Natural killer cell (primary cell): ENCODE measurements around the gene ZNF682. TPM values are rescaled to one million over a fixed set of nuclear protein-coding genes. Genes with fewer than 3 reads are reported as not detected.
"Not testable (repeated sequence)": the region's sequence is repeated elsewhere in the genome, so short reads cannot be mapped to it uniquely, and the experiment has no call there.

Experiments used
- ATAC-seq, 3 donors: fragments of 150-1000 bp in 2 of 3; fragments of 200-7000 bp in 1 of 3; cut with Tn5 transposase; 1 replicate in 1 of 3; 2 replicates in 2 of 3; pipeline ENCODE4 v1.10.0; 2021; ENCODE audit warnings: mild to moderate bottlenecking in 2 of 3, moderate library complexity in 2 of 3
- DNase-seq, 2 donors: peaks; one replicate each; pipeline versions ENCODE4 v3.0.0 to v3.0.0-alpha.2; 2013 to 2021; ENCODE audit warnings: mixed read lengths in 1 of 2
- H3K27ac ChIP-seq: one replicate; pipeline ENCODE4 v1.5.1; 2013; ENCODE audit warnings: mild to moderate bottlenecking, low read length
- H3K27me3 ChIP-seq: one replicate; pipeline ENCODE4 v1.6.1; 2013; ENCODE audit warnings: low read length; ENCODE audit not compliant: control insufficient read depth, insufficient read depth
- H3K36me3 ChIP-seq: one replicate; pipeline ENCODE4 v1.6.1; 2013; ENCODE audit warnings: low read length; ENCODE audit not compliant: control insufficient read depth, insufficient read depth
- H3K4me1 ChIP-seq: one replicate; pipeline ENCODE4 v1.6.1; 2013; ENCODE audit warnings: low read length; ENCODE audit not compliant: control insufficient read depth, insufficient read depth
- H3K4me3 ChIP-seq: one replicate; pipeline ENCODE4 v1.5.1; 2013; ENCODE audit warnings: low read length
- H3K9me3 ChIP-seq: one replicate; pipeline ENCODE4 v1.6.1; 2013; ENCODE audit warnings: low read length; ENCODE audit not compliant: control insufficient read depth, insufficient read depth
- H3K27ac Mint-ChIP-seq, 2 donors: one replicate each; pipeline ENCODE4 v1.8.0; 2022; ENCODE audit warnings: mild to moderate bottlenecking in 2 of 2, mixed read lengths in 2 of 2, moderate library complexity in 1 of 2
- H3K27me3 Mint-ChIP-seq, 2 donors: one replicate each; pipeline ENCODE4 v1.8.0; 2022; ENCODE audit warnings: low read depth in 2 of 2, mixed read lengths in 2 of 2
- H3K36me3 Mint-ChIP-seq: one replicate; pipeline ENCODE4 v1.8.0; 2022; ENCODE audit warnings: mixed read lengths
- H3K4me1 Mint-ChIP-seq, 2 donors: one replicate each; pipeline ENCODE4 v1.8.0; 2022; ENCODE audit warnings: mixed read lengths in 2 of 2
- H3K4me3 Mint-ChIP-seq: one replicate; pipeline ENCODE4 v1.8.0; 2022; ENCODE audit warnings: mild to moderate bottlenecking, moderate library complexity, mixed read lengths
- H3K9me3 Mint-ChIP-seq, 2 donors: one replicate each; pipeline ENCODE4 v1.8.0; 2022; ENCODE audit warnings: mixed read lengths in 2 of 2
- CTCF ChIP-seq: fragments of 200-600 bp; IDR thresholded peaks from one replicate; pipeline ENCODE4 v1.8.0; 2022; ENCODE audit warnings: antibody characterized with exemption
- WGBS: methylation state at CpG from one replicate; pipeline ENCODE4 v1.1.7; 2013; ENCODE audit warnings: missing lambda C conversion rate; ENCODE audit not compliant: insufficient coverage; 5-methylcytosine and 5-hydroxymethylcytosine counted together
- intact Hi-C: fragments of 100-400 bp; cut with micrococcal nuclease; formaldehyde crosslinking; loops from one replicate; pipeline ENCODE4 v1.14.2; 2022
- total RNA-seq, 4 donors: library from RNA; stranded (reverse); fragments of 120-200 nt in 1 of 4; gene quantifications; one replicate each; pipeline versions ENCODE4 v1.2.3 to v1.2.4, GENCODE V29; 2013 to 2022

Gene ZNF682
- total RNA-seq, 3 donors from 2014 or later (not counting 1 experiment from before 2014, with no cell fraction given) = 9.6 to 16.1 (median 13.4) TPM

GRCh38 chr19:20066861-20067260 lies 27.6 kb upstream of the ZNF682 start:
- Mint-ChIP-seq H3K27ac (no peak overlapping the region), H3K27me3 (peaks cover 13 to 29% of the 10 kb centered on the region in 2 donors), H3K4me3 (no peak overlapping the region), H3K9me3 (no peaks in the 10 kb centered on the region), H3K36me3 (no peaks in the 10 kb centered on the region), H3K4me1 (no peaks in the 10 kb centered on the region)
- 69% methylated on average over 3 of the region's 3 CpGs for WGBS
- intact Hi-C loops = no loop called here
- no peaks in the 10 kb centered on the region for H3K4me1 ChIP-seq
- DNase-seq (no peak), ATAC-seq (no peak)
- H3K27me3 ChIP-seq = no peaks in the 10 kb centered on the region
- H3K36me3 ChIP-seq = no peaks in the 10 kb centered on the region
- no peak overlapping the region for H3K27ac ChIP-seq
- no peaks in the 10 kb centered on the region for H3K9me3 ChIP-seq
- no peak overlapping the region for H3K4me3 ChIP-seq
- TF ChIP-seq CTCF = no peak

- intact Hi-C loops = no loop called here
- Histone ChIP-seq H3K4me3 (no peak overlapping the region), H3K4me1 (no peaks in the 10 kb centered on the region), H3K27ac (no peak overlapping the region), H3K27me3 (no peaks in the 10 kb centered on the region), H3K9me3 (no peaks in the 10 kb centered on the region), H3K36me3 (no peaks in the 10 kb centered on the region)
- Mint-ChIP-seq H3K27me3 (peaks cover 6 to 19% of the 10 kb centered on the region in 2 donors), H3K36me3 (no peaks in the 10 kb centered on the region), H3K27ac (no peak overlapping the region), H3K4me1 (no peaks in the 10 kb centered on the region), H3K4me3 (no peak overlapping the region), H3K9me3 (no peaks in the 10 kb centered on the region)
- no peak for ATAC-seq
- 83% methylated on average over 1 of the region's 1 CpG for WGBS
- DNase-seq = no peak
- no peak for TF ChIP-seq CTCF
Measured at GRCh38 chr19:20060282-20060681, 21.0 kb upstream of the ZNF682 start.

- H3K9me3 Mint-ChIP-seq, H3K4me1 ChIP-seq, ATAC-seq, H3K36me3 ChIP-seq, H3K27ac ChIP-seq, H3K4me1 Mint-ChIP-seq, H3K4me3 ChIP-seq, intact Hi-C loops, H3K36me3 Mint-ChIP-seq, H3K27ac Mint-ChIP-seq, H3K4me3 Mint-ChIP-seq, DNase-seq, H3K9me3 ChIP-seq, H3K27me3 ChIP-seq: not testable (repeated sequence)
- peaks cover 6 to 19% of the 10 kb centered on the region in 2 donors for H3K27me3 Mint-ChIP-seq
Measured at GRCh38 chr19:20058738-20059137, 19.4 kb upstream of the ZNF682 start.

- peaks cover 17% of the 10 kb centered on the region in 2 donors for H3K4me1 Mint-ChIP-seq
- H3K4me3 Mint-ChIP-seq = peak overlapping the region; percentile 95
- ATAC-seq = peak; percentile 89 to 97 (median 95)
- intact Hi-C loops = no loop called here
- Histone ChIP-seq H3K4me1 (peaks cover 10% of the 10 kb centered on the region), H3K9me3 (no peaks in the 10 kb centered on the region), H3K27me3 (no peaks in the 10 kb centered on the region), H3K27ac (peak overlapping the region; percentile 36), H3K36me3 (no peaks in the 10 kb centered on the region), H3K4me3 (peak overlapping the region; percentile 69)
- no peaks in the 10 kb centered on the region for H3K36me3 Mint-ChIP-seq
- peaks cover 0 to 3% of the 10 kb centered on the region in 2 donors for H3K27me3 Mint-ChIP-seq
- WGBS = 1% methylated on average over 43 of the region's 43 CpGs
- TF ChIP-seq CTCF = no peak
- peak; percentile 19 to 76 for DNase-seq
- H3K9me3 Mint-ChIP-seq = no peaks in the 10 kb centered on the region
- peak overlapping the region; percentile 79 to 88 for H3K27ac Mint-ChIP-seq
Measured at GRCh38 chr19:20051841-20052768, 12.8 kb upstream of the ZNF682 start.

- H3K9me3 ChIP-seq, H3K27ac ChIP-seq, intact Hi-C loops, H3K4me3 ChIP-seq, H3K4me3 Mint-ChIP-seq, H3K36me3 Mint-ChIP-seq, H3K9me3 Mint-ChIP-seq, H3K36me3 ChIP-seq, H3K27me3 ChIP-seq, ATAC-seq, H3K27ac Mint-ChIP-seq, H3K4me1 ChIP-seq, H3K4me1 Mint-ChIP-seq, DNase-seq: not testable (repeated sequence)
- WGBS = 39% methylated on average over 5 of the region's 5 CpGs
- peaks cover 12 to 22% of the 10 kb centered on the region in 2 donors for H3K27me3 Mint-ChIP-seq
Measured at GRCh38 chr19:20045742-20046141, 6.4 kb upstream of the ZNF682 start.
